ACC112 (cell line): ENCODE data around the gene TERB1.

ENCODE experiments used
- H2AFZ ChIP-seq: fragments of 200-600 bp; sonication (generic); one replicate; pipeline ENCODE4 v1.6.0; 2017; ENCODE audit warnings: antibody characterized with exemption, low read length; ENCODE audit not compliant: unreplicated experiment
- H3K27ac ChIP-seq: fragments of 200-600 bp; sonication (generic); 2 replicates; pipeline ENCODE4 v1.5.1; 2014; ENCODE audit warnings: low read depth, mild to moderate bottlenecking, antibody characterized with exemption, low read length, moderate library complexity
- H3K27me3 ChIP-seq: fragments of 200-600 bp; sonication (generic); 2 replicates; pipeline ENCODE4 v1.6.1; 2014; ENCODE audit warnings: mild to moderate bottlenecking, antibody characterized with exemption, low read length, moderate library complexity, mixed read lengths; ENCODE audit not compliant: insufficient read depth
- H3K36me3 ChIP-seq: fragments of 200-600 bp; sonication (generic); 2 replicates; pipeline ENCODE4 v1.6.1; 2016; ENCODE audit warnings: mild to moderate bottlenecking, antibody characterized with exemption, low read length, moderate library complexity, mixed read lengths; ENCODE audit not compliant: insufficient read depth
- H3K4me1 ChIP-seq: fragments of 200-600 bp; sonication (generic); one replicate; pipeline ENCODE4 v1.6.1; 2016; ENCODE audit warnings: low read length, mixed read lengths; ENCODE audit not compliant: insufficient read depth, unreplicated experiment, control insufficient read depth
- H3K4me3 ChIP-seq: fragments of 200-600 bp; sonication (generic); 2 replicates; pipeline ENCODE4 v1.5.1; 2014; ENCODE audit warnings: mild to moderate bottlenecking, low read depth, low read length
- H3K79me2 ChIP-seq: fragments of 200-600 bp; sonication (generic); one replicate; pipeline ENCODE4 v1.6.0; 2016; ENCODE audit warnings: low read length; ENCODE audit not compliant: control insufficient read depth, unreplicated experiment, insufficient read depth

Gene TERB1

DNA sequence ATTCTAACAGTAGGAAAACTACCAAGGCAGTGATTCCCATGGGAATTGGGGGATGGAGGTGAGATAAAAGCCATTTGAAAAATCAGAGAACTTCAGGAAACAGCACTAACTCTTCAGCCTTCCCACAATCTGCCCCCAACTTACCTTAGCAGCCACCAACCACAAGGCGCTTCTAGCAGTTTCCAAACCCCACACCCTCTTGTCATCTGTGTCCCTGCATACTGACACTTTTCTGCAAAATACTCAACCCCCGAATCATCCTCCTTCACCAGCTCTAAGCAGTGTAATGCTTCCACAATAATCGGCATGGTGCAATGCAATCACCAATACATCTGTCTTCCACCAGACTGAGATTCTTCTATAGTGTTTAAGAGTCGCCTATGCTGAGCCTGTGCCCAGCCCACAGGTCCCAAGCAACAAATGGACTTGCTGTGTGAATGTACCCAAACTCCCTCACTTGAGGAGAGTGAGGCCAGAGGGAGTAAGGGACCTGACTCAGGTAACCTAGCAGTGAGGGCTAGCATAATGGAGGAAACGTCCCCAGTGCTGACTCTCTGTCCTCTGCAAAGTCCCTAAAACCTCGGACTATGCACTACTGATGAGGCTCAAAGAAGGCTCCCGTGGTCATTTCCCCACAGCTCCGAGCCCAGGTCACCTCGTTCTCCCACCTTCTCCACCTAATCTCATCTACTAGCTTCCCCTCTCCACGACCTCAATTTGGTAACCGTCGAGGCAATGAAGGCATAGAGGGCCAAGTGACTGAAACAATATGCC, 50.9 kb downstream of the TERB1 start:
- Histone ChIP-seq H3K4me1 (peaks cover 16% of the 10 kb centered on the region), H3K27me3 (no peaks in the 10 kb centered on the region), H2AFZ (peak overlapping the region; percentile 83), H3K36me3 (peaks cover 6% of the 10 kb centered on the region; the same call in 1 of the 2 replicates), H3K79me2 (peaks cover 48% of the 10 kb centered on the region), H3K4me3 (peak overlapping the region; percentile 99), H3K27ac (peak overlapping the region; percentile 89; the same call in 1 of the 2 replicates)

DNA sequence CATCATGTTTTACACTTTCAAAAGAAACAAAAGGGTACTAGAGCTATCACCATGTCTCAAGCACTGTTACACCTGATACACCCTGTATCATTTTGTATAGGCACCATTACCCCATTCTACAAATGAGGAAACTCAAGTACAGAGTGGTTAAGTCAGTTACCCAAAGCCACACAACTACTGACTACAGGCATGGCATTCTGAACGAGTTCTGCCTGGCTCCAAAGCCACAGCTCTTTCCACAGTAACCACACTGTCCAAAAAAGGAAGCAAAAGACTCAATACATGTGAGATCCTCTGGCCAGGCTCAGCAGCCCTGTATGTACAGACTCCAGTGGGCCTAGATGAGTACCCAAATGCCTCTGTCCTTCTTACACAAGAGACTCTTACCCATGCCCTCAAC, 54.7 kb downstream of the TERB1 start:
- peaks cover 26% of the 10 kb centered on the region for H3K4me1 ChIP-seq
- H3K79me2 ChIP-seq: peaks cover 57% of the 10 kb centered on the region

DNA sequence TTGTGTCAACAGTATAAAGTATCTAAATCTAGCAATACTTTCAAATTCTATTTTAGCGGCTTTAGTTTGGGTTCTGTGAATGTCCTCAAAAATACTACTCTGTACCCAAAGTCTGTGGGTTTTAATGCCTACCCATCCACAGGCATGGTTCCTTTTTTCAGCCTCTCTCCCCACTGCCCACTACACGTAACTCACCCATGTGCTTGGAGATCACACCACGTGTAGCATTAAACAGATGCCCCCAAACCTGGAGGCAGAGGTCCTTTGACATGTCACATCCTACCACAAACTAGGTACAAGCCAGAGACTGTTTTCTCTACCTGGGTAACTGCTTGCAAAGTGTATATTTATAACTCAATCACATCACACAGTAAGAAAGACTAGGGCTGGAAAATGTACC, 55.3 kb downstream of the TERB1 start:
- no peak overlapping the region for H3K4me3 ChIP-seq
- no peak overlapping the region for H2AFZ ChIP-seq
- H3K27ac ChIP-seq: no peak overlapping the region
- H3K36me3 ChIP-seq: peaks cover 11% of the 10 kb centered on the region
- peaks cover 55% of the 10 kb centered on the region for H3K79me2 ChIP-seq
- H3K4me1 ChIP-seq: peaks cover 31% of the 10 kb centered on the region
- no peaks in the 10 kb centered on the region for H3K27me3 ChIP-seq

More for the DNA sequence above, 54.7 kb downstream of the TERB1 start:
- no peak overlapping the region for H3K27ac ChIP-seq
- no peak overlapping the region for H2AFZ ChIP-seq
- no peaks in the 10 kb centered on the region for H3K27me3 ChIP-seq
- no peak overlapping the region for H3K4me3 ChIP-seq
- H3K36me3 ChIP-seq: peaks cover 11% of the 10 kb centered on the region

DNA sequence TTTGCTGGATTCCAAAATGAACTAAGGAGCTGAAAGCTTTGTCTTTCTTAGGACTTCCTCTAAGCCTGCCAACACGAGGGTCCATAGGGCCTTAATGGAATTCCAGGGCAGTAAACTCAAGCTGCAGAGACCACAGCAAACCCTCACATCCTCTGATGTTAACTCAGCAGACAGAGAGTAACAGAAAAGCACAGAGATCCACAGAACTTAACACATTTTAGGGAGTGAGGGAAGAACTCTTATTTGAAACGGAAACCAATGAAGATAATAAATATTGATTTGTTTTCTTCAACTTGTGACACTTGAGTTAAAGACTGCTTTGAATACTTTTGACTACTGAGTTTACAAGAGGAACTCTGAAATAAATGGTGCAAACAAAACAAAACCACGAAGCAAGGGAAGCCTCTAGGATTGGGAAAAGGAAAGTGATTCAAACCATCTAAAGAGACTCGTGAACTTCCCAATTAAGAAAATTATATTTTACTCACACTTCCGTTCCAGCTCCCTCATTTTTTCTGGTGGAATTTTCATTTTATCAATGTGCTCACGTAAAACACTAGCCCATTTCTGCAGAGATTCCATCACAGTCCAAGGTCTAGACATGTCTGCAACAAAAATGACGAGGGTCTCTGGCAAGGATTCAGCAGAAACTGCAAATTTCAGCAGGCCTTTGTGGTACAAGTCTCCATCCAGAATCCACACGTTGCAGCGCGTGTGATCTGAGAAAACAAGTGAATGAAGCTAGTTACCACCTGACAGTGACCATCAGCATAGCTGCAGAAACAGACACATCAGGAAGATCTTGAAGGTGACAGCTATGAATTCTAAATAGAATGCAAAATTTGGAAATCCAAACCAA, 59.2 kb downstream of the TERB1 start:
- H3K36me3 ChIP-seq: peaks cover 17% of the 10 kb centered on the region
- H3K4me1 ChIP-seq: peaks cover 29% of the 10 kb centered on the region
- H3K27ac ChIP-seq: peak overlapping the region; percentile 74
- H3K4me3 ChIP-seq: peak overlapping the region; percentile 19
- peaks cover 51% of the 10 kb centered on the region for H3K79me2 ChIP-seq
- H2AFZ ChIP-seq: no peak overlapping the region
- no peaks in the 10 kb centered on the region for H3K27me3 ChIP-seq

DNA sequence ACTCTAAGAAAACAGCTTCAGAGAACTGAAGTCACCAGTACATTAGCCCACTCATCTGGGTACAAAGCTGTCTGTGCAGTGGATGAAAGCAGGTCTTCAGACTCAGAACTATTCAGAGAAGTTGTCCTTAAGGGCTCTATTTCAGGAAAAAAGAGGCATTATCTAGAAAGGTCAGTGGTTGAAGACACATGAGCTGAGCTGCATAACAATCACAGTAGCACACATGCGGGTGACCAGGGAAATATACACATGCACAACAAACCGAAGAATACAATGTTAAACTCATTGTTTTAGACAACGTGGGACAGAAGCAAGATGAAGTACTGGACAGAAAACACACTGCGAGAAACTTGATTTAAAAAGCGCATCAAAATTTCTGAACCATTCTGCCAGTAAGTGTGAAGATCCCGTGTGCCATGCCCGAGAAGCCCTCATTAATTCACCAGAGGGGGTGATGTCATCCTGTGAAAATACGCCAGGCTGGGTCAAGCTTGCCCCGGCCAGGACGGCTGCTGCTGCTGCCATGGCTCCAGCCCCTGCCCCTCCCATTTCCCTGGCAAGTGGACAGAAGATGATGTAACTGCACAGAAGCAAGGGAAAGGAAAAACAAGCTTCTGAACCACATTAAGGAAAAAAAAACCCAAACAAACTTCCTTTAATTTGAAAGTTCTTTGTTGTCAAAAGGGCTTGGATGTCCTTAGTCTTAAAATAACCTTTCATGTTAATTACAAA, 60.0 kb downstream of the TERB1 start:
- Histone ChIP-seq H3K79me2 (peaks cover 52% of the 10 kb centered on the region), H3K36me3 (peaks cover 15% of the 10 kb centered on the region), H2AFZ (no peak overlapping the region), H3K27ac (peak overlapping the region; percentile 74), H3K4me3 (peak overlapping the region; percentile 19), H3K4me1 (peaks cover 35% of the 10 kb centered on the region), H3K27me3 (no peaks in the 10 kb centered on the region)

DNA sequence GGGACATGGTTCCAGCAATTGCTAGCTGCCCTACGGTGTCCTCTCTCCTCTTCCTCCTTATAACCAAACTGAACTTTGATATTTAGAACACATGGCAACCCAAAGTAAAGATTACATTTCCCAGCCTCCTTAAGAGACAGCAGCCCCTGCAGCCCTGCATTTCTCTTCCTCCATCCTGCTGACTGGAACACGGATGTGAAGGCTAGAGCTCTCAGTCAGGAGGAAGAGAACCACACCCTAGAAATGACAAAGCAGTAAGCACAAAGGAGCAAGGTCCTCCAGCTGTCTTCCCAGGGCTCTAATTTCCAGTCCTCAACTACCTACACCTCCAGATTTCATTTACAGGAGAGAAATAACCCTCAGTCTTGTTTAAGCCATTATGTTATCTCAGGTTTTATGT, 60.9 kb downstream of the TERB1 start:
- Histone ChIP-seq H3K36me3 (peaks cover 16% of the 10 kb centered on the region), H3K4me3 (peak overlapping the region; percentile 19; the same call in 1 of the 2 replicates), H2AFZ (no peak overlapping the region), H3K27me3 (no peaks in the 10 kb centered on the region), H3K27ac (peak overlapping the region; percentile 74), H3K79me2 (peaks cover 48% of the 10 kb centered on the region), H3K4me1 (peaks cover 43% of the 10 kb centered on the region)

DNA sequence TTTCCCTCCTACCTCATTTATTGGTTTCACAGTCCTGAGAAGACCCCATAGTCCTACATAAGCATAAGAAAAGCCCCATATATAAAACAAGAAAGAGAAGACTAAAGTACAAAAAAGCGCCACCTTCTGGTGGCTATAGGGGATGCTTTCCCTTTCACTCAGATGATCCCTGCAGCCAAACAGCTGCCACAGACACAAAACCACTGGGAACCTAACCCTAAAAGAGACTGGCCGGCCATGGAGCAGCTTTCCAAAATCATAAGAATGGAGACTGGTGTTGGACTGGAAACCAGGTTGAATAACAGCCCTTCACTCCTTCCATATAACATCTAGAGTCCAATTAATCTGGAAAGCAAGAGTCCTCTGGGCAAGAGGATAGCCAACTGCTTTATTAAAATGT, 61.4 kb downstream of the TERB1 start:
- H3K4me3 ChIP-seq: no peak overlapping the region
- H3K27ac ChIP-seq: peak overlapping the region; percentile 74
- H2AFZ ChIP-seq: no peak overlapping the region
- H3K4me1 ChIP-seq: peaks cover 45% of the 10 kb centered on the region
- peaks cover 21% of the 10 kb centered on the region for H3K36me3 ChIP-seq
- H3K27me3 ChIP-seq: no peaks in the 10 kb centered on the region
- peaks cover 48% of the 10 kb centered on the region for H3K79me2 ChIP-seq

DNA sequence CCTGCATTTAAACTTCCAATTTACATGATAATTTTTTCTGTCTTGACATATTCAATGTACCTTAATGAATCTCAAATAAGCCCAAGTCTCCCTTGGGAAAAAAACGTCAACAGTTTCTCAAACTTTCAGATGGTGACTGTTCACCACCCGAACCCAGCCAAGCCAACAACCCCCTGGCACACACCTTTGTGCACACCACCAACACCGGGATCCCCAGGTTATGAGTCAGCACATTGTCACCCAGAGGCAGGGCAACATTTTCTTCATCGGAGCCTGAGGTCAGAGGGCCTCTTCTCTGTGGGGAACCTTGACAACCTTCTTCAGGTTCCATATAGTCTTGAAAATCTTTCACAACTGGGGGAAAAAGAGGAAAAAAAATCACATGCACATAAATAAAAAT, 65.5 kb downstream of the TERB1 start:
- H3K79me2 ChIP-seq: peaks cover 34% of the 10 kb centered on the region
- H3K4me1 ChIP-seq: peaks cover 29% of the 10 kb centered on the region
- H2AFZ ChIP-seq: no peak overlapping the region
- H3K27me3 ChIP-seq: no peaks in the 10 kb centered on the region
- H3K36me3 ChIP-seq: peaks cover 46% of the 10 kb centered on the region
- no peak overlapping the region for H3K4me3 ChIP-seq
- peak overlapping the region; percentile 52 for H3K27ac ChIP-seq

DNA sequence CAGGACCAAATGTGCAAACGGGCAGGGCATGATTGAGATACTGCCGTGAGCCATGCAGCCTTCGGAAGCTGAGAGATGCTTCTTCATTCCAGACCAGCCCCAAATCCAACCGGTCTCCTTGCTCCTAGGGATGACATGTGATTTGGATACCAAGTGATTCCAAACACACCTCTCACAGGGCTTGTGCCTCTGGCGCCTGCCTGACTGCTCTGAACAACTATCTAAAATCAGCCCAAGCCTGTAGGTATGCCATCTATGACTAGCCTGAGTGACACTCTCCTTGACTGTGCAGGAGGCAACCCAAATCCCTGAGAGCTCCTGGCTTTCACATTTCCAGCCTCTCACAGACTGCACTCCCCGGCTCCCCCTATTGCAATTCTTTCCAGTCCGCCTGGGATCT, 70.3 kb downstream of the TERB1 start:
- Histone ChIP-seq H3K79me2 (no peaks in the 10 kb centered on the region), H3K27me3 (no peaks in the 10 kb centered on the region), H3K4me3 (no peak overlapping the region), H3K4me1 (peaks cover 8% of the 10 kb centered on the region), H2AFZ (no peak overlapping the region), H3K36me3 (peaks cover 63% of the 10 kb centered on the region), H3K27ac (no peak overlapping the region)

DNA sequence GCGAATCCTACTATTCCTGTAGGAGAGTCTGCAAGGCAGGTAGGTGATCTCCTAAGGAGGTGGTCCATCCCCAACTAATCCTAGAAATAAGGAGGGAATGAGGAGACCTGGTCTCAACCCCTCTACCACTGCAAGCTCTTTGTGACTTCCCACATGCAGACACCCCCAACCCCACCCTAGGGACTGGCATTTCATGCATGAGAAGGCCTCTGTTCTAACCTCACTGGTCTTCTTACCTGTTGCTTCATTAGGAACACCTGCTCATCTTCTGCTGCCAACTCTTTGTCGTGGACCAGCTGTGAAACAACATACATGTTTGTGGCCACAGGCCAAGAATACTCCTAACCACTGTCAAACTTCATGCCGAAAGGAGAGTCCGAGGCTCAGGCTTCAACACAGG, 72.6 kb downstream of the TERB1 start:
- H3K27me3 ChIP-seq: no peaks in the 10 kb centered on the region

More for the DNA sequence above, 72.6 kb downstream of the TERB1 start:
- Histone ChIP-seq H3K27ac (no peak overlapping the region), H3K79me2 (no peaks in the 10 kb centered on the region), H3K4me1 (no peaks in the 10 kb centered on the region), H3K36me3 (peaks cover 56% of the 10 kb centered on the region), H3K4me3 (no peak overlapping the region), H2AFZ (no peak overlapping the region)
